Kasumi-1 (cell line): Measurements from ENCODE around the gene NQO2.

Experiments used
- DNase-seq, 2 experiments: peaks; one replicate each; lab custom pipeline; 2025; lab: John Stamatoyannopoulos, UW

NQO2 gene, protein sequence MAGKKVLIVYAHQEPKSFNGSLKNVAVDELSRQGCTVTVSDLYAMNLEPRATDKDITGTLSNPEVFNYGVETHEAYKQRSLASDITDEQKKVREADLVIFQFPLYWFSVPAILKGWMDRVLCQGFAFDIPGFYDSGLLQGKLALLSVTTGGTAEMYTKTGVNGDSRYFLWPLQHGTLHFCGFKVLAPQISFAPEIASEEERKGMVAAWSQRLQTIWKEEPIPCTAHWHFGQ

DNA sequence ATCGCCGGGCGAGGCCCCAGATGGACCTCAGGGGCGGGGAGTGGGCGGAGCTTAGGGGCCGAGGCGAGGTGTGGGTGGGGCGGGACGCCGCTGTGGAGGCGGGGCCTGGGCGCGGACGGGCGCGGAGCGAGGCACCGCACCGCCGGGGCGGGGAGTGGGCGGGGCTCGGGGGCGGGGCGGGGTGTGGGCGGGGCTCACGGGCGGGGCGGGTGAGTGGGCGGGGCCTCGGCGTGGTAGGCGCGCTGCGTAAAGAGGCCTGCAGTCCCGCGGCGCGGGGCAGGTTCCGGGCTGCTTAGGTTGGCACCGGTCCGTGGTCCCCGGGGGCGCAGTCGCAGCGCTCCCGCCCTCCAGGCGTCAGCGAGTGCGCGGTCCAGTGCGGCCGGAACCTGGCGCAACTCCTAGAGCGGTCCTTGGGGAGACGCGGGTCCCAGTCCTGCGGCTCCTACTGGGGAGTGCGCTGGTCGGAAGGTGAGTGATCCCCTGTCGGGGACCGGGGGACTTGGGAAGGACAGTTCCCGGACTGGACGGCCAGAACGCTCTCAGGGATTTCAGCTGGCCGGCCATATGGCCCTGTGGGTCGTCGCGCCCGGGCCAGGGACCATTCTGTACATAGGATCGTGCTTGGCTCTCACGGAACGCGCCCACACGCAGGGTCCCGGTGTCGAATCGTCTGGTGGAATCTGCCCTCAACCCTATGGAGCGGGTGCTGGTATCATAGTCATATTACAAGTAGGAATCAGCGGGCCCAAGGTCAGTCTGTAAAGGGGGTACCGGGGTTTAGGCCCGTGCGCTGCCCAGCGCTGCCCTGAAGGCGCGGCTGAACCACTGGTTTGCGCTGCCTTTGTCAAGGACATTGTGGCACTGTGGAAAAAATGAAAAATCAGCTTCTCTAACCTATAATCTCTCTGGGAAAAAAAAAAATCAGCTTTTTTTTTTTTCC lies at the start of gene NQO2:
NQO2 (plus strand) TSS at position 277 of the 940 bp plus-strand sequence. CDS start 6,659 bp downstream, outside the sequence.
- peak; percentile 64 to 70 for DNase-seq

DNA sequence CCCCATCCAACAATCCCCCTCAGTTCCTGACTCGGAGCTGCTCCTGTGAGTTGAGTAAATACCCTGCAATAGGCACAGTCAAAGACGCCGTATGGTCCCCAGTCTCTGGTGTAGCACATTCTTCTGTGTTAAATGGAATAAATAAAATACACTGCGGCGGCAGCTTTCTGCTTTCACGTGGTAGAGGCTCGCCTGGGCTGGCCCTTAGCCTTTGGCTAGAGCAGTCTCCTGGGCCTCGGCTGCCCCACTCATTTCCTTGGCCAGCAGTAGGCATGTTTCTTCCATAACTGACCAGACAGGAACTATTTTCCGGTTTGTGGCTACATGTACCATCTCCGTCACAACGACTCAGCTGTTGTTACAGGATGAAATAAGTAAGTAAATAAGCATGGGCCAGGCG lies 49.0 kb upstream of the NQO2 start:
- DNase-seq, result no peak

DNA sequence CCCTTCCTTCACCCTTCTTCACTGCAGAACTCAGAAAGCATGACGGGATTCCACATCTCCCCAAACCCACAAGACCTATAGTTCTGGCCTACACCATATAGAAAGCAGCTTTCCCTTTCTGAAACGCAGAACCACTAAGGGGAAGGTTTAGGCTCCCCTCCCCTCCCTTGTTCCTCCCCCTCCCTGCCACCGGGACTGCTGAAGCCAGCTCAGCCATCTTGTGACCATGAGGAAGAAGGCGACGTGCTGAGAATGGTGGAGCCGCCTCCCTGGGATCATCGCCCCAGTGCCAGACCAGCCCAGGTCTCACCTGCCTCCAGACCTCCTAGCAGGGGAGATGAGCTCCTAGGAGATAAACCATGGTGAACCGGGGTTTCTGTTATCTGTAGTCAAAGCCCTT lies 48.0 kb upstream of the NQO2 start:
- no peak for DNase-seq

DNA sequence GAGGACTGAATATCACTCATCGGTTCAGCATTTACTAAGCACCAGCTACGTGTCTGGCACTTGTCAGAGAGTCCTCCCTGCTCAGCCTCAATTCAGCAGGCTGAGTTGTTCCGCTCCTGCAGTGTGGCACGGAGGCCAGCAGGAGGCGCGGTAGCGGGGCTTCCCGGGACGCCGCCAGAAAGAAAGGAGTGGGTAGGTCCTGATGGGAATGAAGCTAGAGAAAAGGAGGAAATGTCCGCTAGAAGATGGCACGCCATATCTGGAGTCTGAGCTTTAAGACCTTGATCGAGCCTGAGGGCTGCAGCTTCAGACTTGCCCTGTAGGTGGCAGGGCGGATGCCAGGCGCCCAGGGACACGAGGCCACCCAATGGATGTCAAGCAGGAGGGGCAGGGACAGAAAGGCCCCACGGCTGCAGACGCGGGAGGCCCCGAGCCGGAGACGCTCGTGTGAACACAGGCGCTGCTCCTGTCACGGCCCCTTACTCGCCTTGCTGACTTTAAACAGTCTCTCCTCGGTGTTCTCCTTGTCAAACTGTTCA lies 47.1 kb upstream of the NQO2 start:
- DNase-seq, result peak; percentile 63 to 78

DNA sequence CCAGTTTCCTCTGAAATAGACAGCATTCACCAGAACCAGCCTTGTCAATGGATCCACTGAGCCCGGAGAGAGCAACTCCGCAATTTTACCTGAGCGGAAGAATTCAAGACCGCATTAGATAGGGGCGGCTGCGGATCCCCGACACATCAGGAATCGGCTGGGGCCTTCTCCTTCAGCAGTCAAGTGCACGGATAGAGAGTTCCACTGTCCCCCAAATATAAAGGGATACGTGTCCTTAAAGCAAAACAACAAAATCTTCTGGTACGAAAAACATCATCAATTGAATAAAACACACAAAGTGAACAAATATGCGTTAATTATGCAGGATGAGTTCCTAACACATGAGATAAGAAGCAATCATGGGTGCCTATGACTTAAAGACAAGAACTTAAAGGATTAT lies 46.6 kb upstream of the NQO2 start:
- DNase-seq, result no peak

DNA sequence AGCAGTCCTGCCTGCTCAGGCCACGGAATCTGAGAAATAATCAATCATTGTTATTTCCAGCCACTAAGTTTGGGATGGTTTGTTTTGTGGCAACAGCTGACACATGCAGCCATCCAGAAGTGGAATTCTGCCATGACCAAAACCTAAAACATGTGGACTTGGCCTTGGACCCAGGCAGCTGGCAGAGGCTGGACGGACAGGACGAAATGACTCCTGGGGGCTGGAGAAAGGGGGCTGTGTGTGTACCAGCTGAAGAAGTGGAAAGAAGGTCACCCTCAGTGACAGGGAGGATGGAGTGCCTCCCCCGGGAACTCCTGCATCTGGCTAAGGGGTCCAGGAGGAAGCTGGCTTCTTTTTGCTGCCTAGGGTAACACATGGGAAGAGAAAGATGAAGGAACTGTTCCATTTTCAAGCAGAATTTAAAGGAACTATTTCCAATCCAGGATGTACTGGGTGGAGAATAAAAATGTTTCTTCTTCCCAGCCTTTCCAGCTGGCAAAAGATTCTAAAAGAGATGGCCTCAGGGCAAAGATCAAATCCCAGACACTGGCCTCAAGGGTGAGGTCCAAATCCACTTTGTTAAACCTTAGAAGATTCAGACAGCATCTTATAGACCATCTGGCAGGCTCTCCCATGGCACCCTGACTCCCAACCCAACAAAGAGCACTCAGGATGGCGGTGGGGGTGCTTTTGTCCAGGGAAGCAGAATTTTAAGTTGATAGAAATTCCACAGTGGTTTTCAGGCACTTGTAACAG lies 42.6 kb upstream of the NQO2 start:
- no peak for DNase-seq

DNA sequence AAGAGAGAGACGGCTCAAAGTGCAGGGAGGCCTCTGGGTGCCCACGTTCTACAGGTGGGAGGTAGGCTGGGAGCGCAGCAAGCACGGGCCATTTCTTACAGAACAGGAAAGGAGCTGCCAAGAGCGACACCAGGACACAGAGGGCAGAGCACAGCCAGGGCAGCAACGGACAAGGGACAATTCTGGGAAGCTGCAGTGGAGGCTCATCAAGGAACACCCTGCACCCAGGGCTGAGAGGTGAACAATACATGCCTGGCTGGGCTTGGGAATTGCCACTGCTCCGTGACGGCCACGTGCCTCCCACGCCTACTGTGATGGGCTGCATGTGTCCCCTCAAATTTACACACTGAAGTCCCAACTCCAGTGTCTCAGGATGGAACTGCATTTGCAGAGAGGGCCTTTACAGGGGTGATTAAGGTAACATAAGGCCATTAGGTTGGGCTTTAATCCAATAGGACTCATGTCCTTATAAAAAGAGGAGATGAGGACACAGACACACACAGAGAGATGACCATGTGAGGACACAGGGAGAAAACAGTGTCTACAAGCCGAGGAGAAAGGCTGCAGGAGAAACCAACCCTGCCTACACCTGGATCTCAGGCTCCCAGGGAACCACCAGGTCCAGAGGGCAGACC lies 41.9 kb upstream of the NQO2 start:
- no peak for DNase-seq

DNA sequence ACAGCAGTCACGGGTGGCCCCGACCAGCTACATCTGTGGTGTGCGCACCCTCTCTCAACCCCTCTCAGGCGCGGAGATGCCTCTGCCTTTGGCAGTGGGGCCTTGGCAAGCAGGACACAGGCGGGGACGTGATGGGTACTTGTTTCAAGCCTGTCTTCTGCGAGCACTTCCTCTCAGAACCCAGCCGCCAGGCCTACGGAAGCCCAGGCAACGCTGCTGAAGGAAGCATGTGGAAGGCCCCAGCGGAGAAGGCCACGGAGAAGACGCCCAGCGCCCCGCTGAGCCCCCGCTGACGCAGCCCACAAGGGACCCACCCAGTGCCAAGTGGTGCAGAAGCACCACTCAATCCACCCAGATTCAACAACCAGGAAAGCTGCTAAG lies 41.4 kb upstream of the NQO2 start:
- DNase-seq, result peak; percentile 50 to 57

DNA sequence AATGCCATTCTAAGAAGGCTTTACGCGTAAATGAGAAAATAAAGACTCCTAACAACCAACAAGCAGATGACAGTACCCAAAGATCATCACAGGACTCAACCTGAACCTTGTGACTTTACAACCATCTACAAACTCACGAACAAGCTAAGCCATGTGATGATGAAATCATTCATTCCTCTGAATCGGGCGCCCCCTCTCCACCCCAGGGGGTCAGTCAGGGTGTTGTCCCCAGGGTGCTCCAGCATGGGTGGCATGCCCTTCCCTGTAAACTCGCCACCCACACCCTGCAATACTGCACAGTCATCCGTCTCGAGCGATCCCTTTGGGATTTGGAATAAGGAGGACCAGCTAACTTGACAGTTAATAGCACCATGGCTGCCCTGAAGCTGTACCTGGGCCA lies 40.9 kb upstream of the NQO2 start:
- no peak for DNase-seq

DNA sequence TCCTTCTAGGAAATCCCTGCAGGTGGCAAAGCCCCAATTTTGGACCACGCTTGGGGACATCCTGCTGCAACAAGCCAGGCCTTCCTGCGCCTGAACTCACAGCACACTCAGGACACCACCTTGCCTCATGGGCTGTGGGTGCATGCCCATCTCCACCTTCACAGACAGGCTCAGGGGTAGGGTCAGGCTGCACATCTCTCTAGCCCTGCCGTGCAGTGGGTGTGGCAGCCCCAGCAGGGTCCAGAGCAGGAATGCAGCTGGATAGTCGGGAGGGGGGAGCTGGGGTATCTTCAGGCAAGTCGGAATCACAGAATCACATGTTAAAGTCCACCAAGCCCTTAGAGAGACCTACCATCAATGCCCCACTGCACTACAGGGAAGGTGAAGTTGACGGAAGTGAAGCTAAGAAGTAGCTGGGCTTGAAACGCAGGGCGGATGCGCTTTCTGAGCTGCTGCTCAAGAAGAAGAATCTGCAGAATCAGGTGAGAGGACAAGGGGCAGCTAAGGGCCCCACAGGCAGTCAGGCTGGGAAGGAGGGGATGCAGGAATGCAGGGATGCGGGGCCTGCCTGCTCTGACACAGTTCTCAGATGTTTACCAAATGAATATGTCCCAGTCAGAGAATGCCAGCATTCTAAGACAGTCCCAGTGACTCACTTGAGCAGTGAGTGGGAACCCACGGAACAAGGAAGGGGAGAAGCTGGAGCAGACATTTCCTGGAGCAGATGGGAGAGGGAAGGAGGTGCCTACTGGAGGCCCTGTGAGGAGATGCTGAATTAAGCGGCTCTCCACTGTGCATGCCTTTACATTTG lies 39.6 kb upstream of the NQO2 start:
- no peak for DNase-seq

DNA sequence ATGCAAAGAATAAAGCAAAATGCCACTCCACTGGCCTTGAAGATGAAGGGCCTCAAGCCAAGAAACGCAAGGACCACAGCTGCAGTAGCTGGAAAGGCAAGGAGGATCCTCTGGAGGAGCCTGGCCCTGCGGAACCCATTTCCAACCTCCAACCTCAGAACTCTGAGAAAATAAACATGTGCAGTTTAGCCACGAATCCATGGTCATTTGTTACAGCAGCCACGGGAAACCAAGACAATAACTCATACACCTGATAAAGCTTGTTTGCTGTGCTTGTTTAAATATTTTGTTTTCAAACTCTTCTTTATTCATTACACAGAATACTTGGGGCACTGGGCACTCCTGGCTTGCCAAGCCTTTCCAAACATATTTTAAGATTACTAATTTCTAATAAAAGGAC lies 38.8 kb upstream of the NQO2 start:
- no peak for DNase-seq

DNA sequence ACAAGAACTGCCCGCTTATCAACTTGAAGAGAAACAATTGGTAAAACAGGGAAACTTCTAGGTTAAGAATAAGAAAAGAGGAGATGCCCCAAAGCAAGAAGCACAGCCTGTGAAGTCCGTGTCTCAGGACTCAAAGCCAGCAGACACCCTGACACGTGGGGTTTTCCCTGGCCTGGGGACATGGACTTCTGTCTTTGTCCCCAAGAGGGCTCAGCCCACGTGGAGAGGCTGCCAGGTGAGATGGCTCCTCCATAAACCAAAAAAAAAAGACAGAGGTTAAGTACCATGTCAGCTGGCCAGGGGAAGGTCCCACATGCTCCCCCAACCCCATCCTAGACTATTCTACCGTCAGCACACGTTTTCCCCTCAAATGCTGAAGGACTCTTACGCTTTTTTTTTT lies 38.2 kb upstream of the NQO2 start:
- no peak for DNase-seq

DNA sequence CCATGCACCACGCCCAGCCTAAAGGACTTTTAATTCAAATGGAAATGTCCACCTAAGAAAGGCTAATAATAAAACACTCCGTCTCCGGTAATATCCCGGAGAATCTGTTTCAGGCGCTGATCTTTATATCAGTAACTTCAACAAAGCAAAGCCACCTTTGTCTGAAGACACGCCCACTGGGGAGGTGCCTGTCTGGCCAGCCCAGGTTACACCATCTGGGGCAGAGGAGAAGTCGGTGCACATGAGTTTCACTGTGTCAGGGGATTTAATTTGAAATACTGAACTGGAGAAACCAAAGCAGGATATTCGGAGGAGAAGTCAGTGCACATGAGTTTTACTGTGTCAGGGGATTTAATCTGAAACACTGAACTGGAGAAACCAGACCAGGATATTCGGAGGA lies 37.7 kb upstream of the NQO2 start:
- no peak for DNase-seq

DNA sequence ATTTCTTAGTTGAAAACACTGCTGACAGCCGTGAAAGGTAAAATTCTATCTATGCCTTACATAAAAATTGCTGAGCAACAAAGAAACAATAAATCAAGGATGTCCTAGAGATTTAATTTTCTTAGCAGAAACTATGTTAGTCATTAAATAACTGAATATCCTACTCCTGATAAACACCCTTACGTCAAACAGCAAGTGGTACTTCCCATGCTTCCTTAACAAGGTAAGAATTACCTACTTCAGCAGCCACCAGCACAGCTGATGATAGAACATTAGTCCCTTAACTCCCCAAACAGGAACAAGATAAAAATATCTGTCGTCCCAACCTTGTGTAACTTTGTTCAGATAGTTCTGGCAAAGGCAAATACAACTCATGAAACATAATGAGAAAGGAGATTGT lies 37.1 kb upstream of the NQO2 start:
- DNase-seq, result no peak

DNA sequence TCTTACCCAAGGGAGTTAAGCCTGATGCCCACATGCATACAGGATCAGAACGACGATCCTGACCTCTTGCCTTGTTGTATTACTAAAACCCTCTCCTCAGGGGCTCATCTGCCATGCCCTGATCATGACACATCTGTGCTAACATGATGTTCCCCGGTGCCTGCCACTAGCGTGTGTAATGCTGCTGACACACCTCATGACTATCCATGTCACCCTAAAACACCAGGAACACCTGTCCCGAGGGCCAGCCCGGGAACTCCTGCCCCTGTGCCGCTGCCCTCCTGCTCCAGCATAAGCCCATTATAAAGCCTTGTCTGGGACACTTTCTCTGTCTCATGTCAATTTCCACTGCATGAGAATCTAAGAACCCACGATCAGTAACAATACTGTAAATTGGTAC lies 35.9 kb upstream of the NQO2 start:
- DNase-seq, result no peak

DNA sequence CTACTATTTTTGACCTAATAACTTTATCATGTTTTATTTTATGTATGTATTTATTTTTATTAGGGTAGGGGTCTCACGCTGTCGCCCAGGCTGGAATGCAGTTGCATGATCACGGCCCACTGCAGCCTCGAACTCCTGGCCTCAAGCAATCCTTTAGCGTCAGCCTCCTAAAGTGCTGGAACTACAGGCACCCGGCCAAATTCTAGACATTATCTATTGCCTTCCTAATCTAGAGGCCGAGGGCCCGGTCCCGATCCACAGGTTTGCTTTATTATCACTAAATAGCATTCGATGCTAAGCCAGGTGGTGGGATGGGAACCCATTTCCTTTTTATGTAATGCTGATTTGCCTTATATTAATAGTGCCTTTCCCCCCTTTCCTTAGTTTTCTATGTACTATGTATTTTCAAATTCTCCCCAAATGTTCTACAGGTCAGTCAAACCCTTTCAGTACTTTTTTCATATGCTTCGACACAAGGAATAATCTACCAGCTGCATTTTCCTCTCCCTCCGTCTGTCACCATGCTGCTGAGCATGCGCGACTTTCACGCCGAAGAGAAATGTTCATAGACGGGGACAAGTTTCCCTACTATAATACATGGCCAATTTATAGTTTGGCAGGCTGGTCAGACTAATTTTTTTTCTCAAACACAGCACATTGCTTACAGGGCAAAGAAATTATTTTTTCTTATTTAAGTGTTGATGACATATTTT lies 34.7 kb upstream of the NQO2 start:
- no peak for DNase-seq

DNA sequence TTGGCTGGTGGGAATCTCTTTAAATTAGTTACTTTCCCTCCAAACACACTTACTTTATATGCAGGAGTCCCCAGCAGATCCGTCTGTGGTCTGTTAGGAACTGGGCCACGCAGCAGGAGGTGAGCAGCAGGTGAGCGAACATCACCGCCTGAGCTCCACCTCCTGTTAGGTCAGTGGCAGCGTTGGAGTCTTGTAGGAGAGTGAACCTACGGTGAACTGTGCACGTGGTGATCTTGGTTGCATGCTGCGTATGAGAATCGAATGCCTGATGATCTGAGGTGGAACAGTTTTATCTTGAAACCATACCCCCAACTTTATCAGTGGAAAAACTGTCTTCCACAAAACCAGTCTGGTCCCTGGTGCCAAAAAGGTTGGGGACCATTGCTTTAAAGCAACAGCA lies 33.3 kb upstream of the NQO2 start:
- DNase-seq, result no peak

DNA sequence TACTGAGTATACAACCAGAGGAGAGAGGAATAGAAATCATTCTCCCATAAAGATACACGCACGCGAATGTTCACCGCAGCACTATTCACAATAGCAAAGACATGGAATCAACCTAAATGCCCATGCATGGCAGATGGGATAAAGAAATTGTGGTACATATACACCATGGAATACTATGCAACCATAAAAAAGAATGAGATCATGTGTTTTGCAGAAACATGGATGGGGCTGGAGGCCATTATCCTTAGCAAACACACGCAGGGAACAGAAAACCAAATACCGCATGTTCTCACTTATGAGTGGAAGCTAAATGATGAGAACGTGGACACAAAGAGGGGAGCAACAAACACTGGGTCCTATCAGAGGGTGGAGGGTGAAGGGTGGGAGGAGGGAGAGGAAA lies 31.8 kb upstream of the NQO2 start:
- no peak for DNase-seq

DNA sequence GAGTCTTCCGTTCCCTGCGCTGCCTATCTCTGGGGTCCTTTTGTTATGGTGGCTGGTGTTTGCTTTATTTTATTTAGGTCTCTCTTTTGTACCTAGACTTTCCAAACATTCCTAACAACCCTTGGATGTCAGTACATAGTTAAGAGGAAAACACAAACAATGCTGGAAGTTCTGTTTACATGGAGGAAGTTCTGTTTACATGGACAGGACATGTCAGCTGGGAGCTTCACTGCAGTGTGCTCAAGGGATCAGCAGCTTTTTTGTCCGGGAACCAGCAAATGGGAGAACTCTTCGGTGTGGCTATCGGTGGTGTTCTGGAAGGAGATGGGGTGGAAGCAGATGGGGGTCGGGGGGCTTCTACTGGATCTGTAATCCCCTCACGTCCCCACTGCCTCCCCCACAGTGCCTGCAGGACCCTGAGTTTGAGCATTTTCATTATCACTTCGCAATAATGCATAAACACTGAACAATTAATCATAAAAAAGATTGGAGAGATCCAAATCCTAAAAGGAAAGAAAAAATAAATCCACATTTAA lies 31.0 kb upstream of the NQO2 start:
- DNase-seq, result no peak

DNA sequence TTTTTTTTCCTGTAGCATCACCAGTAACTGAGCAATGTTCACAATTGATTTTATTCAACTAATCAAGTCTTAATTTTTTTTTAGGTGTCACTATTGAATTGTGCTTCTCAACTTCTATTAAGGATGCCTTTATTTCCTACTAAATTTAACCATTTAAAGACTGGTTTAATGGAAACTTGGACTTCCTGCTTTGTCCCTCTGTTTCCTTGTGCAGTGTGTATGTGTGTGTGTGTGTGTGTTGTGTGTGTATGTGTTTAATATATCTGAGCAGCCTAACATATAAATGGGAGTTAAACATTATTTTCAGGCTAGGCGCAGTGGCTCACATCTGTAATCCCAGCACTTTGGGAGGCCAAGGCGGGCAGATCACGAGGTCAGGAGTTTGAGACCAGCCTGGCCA lies 30.1 kb upstream of the NQO2 start:
- no peak for DNase-seq
